SJCRH30 (cell line): Measurements from ENCODE around the gene TTC7B. TPM values are rescaled to one million over a fixed set of nuclear protein-coding genes. Genes with fewer than 3 reads are reported as not detected.

Experiments
- DNase-seq, 2 experiments: peaks; one replicate each; pipeline ENCODE4 v3.0.0-alpha.2; 2015 to 2020
- H3K27ac ChIP-seq: fragments of 250-450 bp; sonication (Bioruptor Pico); 2 replicates; pipeline ENCODE4 v1.5.1; 2020; ENCODE audit warnings: mild to moderate bottlenecking, moderate library complexity
- H3K27me3 ChIP-seq: fragments of 250-450 bp; sonication (Bioruptor Pico); 2 replicates; pipeline ENCODE4 v1.5.1; 2020; ENCODE audit warnings: mild to moderate bottlenecking, moderate library complexity
- H3K36me3 ChIP-seq: fragments of 250-450 bp; sonication (Bioruptor Pico); 2 replicates; pipeline ENCODE4 v1.5.1; 2020; ENCODE audit warnings: mild to moderate bottlenecking, moderate library complexity
- H3K4me1 ChIP-seq: fragments of 250-450 bp; sonication (Bioruptor Pico); 2 replicates; pipeline ENCODE4 v1.5.1; 2020; ENCODE audit warnings: mild to moderate bottlenecking, moderate library complexity
- H3K4me3 ChIP-seq: fragments of 250-450 bp; sonication (Bioruptor Pico); 2 replicates; pipeline ENCODE4 v1.5.1; 2020; ENCODE audit warnings: mild to moderate bottlenecking, moderate library complexity
- H3K9me3 ChIP-seq: fragments of 250-450 bp; sonication (Bioruptor Pico); replicated peaks from 2 replicates; pipeline ENCODE4 v1.5.1; 2020; ENCODE audit warnings: mild to moderate bottlenecking, moderate library complexity
- total RNA-seq: library from RNA; depleted of rRNA; stranded (reverse); fragments of >200 nt; shearing (Covaris generic); gene quantifications from 2 replicates; pipeline ENCODE4 v1.2.3, GENCODE V29; 2014

TTC7B gene
- total RNA-seq, 1 experiment from 2014 or later, result 45.9 TPM

DNA sequence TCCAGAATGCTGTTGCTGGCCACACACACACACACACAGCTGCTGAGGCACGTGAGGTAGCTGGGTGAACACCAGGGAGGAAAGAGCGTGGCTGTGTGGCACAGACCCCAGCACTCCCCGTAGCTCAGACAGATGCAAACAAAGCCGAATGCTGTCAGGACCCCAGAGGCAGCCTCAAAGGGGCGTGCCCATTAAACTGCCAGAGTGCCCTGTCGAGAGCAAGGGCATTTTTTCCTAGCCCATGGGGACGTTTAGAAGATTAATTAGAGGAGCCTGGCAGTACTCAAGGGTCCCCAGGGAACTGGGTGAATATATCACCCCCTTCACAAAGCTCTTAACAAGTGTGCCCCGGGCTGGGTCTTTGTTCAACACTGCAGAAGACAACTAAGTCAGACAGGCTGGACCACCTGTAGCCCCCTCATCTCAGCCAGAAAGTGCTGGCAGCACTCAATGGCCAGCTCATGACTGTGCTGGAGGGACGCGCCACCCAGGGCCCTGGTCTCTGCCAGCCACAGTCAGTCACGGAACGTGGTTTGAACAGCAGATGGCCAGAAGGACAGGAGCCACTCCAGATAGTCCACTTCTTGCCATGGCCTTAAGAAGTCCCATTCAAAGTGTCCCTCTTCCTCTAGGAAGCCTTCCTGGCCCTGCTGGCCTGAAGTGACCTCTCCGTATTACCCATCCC, 37.5 kb downstream of the TTC7B start:
- H3K36me3 ChIP-seq, result peaks cover 10% of the 10 kb centered on the region
- no peak overlapping the region for H3K4me3 ChIP-seq
- no peak overlapping the region for H3K27ac ChIP-seq
- H3K27me3 ChIP-seq, result no peaks in the 10 kb centered on the region
- H3K4me1 ChIP-seq, result no peaks in the 10 kb centered on the region
- DNase-seq, result no peak
- H3K9me3 ChIP-seq, result no peaks in the 10 kb centered on the region

- Histone ChIP-seq H3K9me3 (no peaks in the 10 kb centered on the region), H3K27ac (no peak overlapping the region), H3K36me3 (peaks cover 7% of the 10 kb centered on the region), H3K27me3 (no peaks in the 10 kb centered on the region), H3K4me1 (no peaks in the 10 kb centered on the region), H3K4me3 (no peak overlapping the region)
- no peak for DNase-seq
These were observed 38.3 kb downstream of the TTC7B start for GRCh38 chr14:90777830-90778485.

DNA sequence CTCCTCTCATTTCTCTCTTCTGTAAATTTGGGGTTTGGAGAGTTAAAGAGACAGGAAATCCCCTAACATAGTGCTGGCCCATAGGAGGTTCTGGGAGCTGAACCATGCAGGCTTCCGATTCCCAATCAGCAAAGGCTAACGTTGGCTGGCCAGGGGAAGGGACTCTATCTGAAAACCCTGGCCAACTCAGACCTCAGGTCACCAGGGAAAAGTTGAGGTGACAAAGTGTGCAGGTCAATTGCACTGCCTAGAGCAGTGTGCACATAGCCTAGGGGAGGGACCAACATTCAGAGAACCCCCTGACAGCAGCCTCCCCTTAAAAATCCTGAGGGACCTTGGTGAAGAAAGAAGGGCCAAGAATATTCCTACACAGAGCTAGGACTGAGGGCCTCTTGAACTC, 38.9 kb downstream of the TTC7B start:
- Histone ChIP-seq H3K27me3 (no peaks in the 10 kb centered on the region), H3K36me3 (peaks cover 7% of the 10 kb centered on the region), H3K4me1 (no peaks in the 10 kb centered on the region), H3K9me3 (no peaks in the 10 kb centered on the region), H3K4me3 (no peak overlapping the region), H3K27ac (no peak overlapping the region)
- DNase-seq, result no peak

DNA sequence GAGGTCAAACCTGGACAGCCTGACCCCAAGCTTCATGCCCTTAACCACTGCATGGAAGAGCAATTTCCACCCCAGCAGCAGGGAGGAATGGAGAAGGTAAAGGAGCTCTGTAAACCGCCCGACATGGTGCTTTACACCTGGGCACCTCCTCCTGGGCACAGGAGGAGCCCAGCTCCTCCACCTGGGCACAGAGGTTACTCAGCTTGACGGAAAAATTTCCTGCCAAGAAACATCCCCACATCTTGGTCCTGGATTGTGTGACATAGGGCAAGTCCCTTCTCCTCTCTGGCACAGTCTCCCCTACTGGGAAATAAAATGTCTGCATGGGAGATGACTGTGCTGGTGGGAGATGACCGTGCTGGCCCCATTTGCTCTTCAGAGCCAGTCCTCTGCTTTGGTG, 40.8 kb downstream of the TTC7B start:
- no peak overlapping the region for H3K27ac ChIP-seq
- no peak overlapping the region for H3K4me3 ChIP-seq

GRCh38 chr14:90774316-90774715, 41.9 kb downstream of the TTC7B start:
- H3K4me3 ChIP-seq, result no peak overlapping the region
- H3K9me3 ChIP-seq, result no peaks in the 10 kb centered on the region
- H3K27me3 ChIP-seq, result no peaks in the 10 kb centered on the region
- no peak for DNase-seq
- no peak overlapping the region for H3K27ac ChIP-seq
- H3K4me1 ChIP-seq, result no peaks in the 10 kb centered on the region
- H3K36me3 ChIP-seq, result peaks cover 9% of the 10 kb centered on the region; the same call in 1 of the 2 replicates

More for the DNA sequence above, 40.8 kb downstream of the TTC7B start:
- H3K27me3 ChIP-seq, result no peaks in the 10 kb centered on the region
- no peaks in the 10 kb centered on the region for H3K4me1 ChIP-seq
- peaks cover 5% of the 10 kb centered on the region for H3K36me3 ChIP-seq
- H3K9me3 ChIP-seq, result no peaks in the 10 kb centered on the region
- DNase-seq, result no peak

DNA sequence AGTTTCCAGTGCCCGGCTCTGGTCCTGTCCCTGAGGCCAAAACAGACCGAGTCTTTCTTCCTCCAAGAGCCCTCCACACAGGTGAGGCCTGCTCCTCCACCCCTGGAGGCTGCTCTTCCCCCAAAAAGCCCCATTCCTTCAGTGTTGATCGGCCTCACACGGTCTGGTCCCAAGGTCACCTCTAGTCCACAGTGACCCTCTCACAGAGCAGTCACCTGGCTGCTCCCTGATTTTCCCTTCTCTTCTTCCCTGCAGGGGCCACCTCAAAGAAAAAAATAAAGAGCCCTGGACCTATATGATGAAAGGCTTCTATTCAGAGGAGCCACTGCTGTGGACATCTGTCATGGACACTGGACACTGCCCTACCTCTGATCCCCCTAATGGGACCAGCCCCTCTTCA, 42.5 kb downstream of the TTC7B start:
- Histone ChIP-seq H3K36me3 (peaks cover 11% of the 10 kb centered on the region; the same call in 1 of the 2 replicates), H3K27me3 (no peaks in the 10 kb centered on the region), H3K27ac (no peak overlapping the region), H3K9me3 (no peaks in the 10 kb centered on the region), H3K4me1 (no peaks in the 10 kb centered on the region), H3K4me3 (no peak overlapping the region)
- no peak for DNase-seq

DNA sequence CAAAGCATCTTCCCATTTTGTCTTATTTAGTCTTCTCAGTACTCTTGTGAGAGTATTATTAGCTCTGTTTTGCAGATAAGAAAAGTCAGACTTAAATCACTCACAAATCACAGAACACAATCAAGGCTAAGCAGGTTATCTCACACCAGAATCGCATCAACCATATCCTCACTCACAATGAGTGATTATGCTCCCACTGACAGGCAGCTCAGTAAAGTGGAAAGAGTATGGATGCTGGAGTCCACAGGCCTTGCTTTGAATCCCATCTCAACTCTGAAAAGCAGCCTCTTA, 43.1 kb downstream of the TTC7B start:
- H3K9me3 ChIP-seq, result no peaks in the 10 kb centered on the region
- DNase-seq, result no peak
- H3K4me1 ChIP-seq, result no peaks in the 10 kb centered on the region
- peaks cover 11% of the 10 kb centered on the region; the same call in 1 of the 2 replicates for H3K36me3 ChIP-seq
- H3K27ac ChIP-seq, result no peak overlapping the region
- H3K27me3 ChIP-seq, result no peaks in the 10 kb centered on the region
- no peak overlapping the region for H3K4me3 ChIP-seq

GRCh38 chr14:90767899-90768298, 48.3 kb downstream of the TTC7B start:
- peaks cover 17% of the 10 kb centered on the region; the same call in 1 of the 2 replicates for H3K36me3 ChIP-seq
- no peaks in the 10 kb centered on the region for H3K27me3 ChIP-seq
- no peak overlapping the region for H3K4me3 ChIP-seq
- 0 out of 2 replicates have a peak, but pooled peaks cover 3% of the 10 kb centered on the region for H3K9me3 ChIP-seq
- no peak overlapping the region for H3K27ac ChIP-seq
- H3K4me1 ChIP-seq, result no peaks in the 10 kb centered on the region
- no peak for DNase-seq

- DNase-seq, result peak; percentile 23 to 71
- H3K4me3 ChIP-seq, result no peak overlapping the region
- no peaks in the 10 kb centered on the region for H3K4me1 ChIP-seq
- H3K27ac ChIP-seq, result no peak overlapping the region
- H3K9me3 ChIP-seq, result 0 out of 2 replicates have a peak, but pooled peaks cover 8% of the 10 kb centered on the region
- H3K27me3 ChIP-seq, result no peaks in the 10 kb centered on the region
- no peaks in the 10 kb centered on the region for H3K36me3 ChIP-seq
These were observed 55.5 kb downstream of the TTC7B start for GRCh38 chr14:90760591-90761316.

DNA sequence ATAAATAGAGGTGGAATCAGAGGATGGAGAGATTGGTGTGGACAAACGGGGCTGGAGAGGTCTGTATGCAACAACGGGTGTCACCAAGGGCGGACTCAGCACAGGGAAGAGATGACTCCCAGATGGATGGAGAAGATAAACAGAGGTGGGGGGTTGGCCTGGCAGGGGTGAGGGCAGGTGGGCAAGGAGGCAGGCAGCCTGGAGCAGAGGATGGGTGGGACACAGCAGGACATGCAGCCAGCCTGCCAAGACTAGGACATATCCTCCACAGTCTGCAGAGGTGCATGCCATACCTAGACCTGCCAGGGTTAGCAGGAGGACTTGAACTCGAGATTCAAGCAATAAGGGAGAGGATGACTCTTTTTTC, 56.2 kb downstream of the TTC7B start:
- no peak for DNase-seq

GRCh38 chr14:90759370-90760077, 56.7 kb downstream of the TTC7B start:
- Histone ChIP-seq H3K27ac (no peak overlapping the region), H3K9me3 (0 out of 2 replicates have a peak, but pooled peaks cover 8% of the 10 kb centered on the region), H3K4me1 (no peaks in the 10 kb centered on the region), H3K4me3 (no peak overlapping the region), H3K27me3 (no peaks in the 10 kb centered on the region), H3K36me3 (no peaks in the 10 kb centered on the region)
- DNase-seq, result no peak

More for the DNA sequence above, 56.2 kb downstream of the TTC7B start:
- H3K27ac ChIP-seq, result no peak overlapping the region
- no peak overlapping the region for H3K4me3 ChIP-seq
- no peaks in the 10 kb centered on the region for H3K4me1 ChIP-seq
- no peaks in the 10 kb centered on the region for H3K36me3 ChIP-seq
- H3K27me3 ChIP-seq, result no peaks in the 10 kb centered on the region
- 0 out of 2 replicates have a peak, but pooled peaks cover 8% of the 10 kb centered on the region for H3K9me3 ChIP-seq

- no peak for DNase-seq
- Histone ChIP-seq H3K27ac (no peak overlapping the region), H3K4me3 (no peak overlapping the region; the same call in 1 of the 2 replicates), H3K36me3 (no peaks in the 10 kb centered on the region), H3K9me3 (0 out of 2 replicates have a peak, but pooled peaks cover 8% of the 10 kb centered on the region), H3K4me1 (no peaks in the 10 kb centered on the region), H3K27me3 (no peaks in the 10 kb centered on the region)
These were observed 57.3 kb downstream of the TTC7B start for GRCh38 chr14:90758959-90759358.

- Histone ChIP-seq H3K9me3 (0 out of 2 replicates have a peak, but pooled peaks cover 8% of the 10 kb centered on the region), H3K27me3 (no peaks in the 10 kb centered on the region), H3K36me3 (no peaks in the 10 kb centered on the region), H3K27ac (no peak overlapping the region), H3K4me1 (no peaks in the 10 kb centered on the region), H3K4me3 (peak overlapping the region; percentile 35)
- DNase-seq, result peak; percentile 68 to 81
These were observed 58.0 kb downstream of the TTC7B start for GRCh38 chr14:90758028-90758889.

DNA sequence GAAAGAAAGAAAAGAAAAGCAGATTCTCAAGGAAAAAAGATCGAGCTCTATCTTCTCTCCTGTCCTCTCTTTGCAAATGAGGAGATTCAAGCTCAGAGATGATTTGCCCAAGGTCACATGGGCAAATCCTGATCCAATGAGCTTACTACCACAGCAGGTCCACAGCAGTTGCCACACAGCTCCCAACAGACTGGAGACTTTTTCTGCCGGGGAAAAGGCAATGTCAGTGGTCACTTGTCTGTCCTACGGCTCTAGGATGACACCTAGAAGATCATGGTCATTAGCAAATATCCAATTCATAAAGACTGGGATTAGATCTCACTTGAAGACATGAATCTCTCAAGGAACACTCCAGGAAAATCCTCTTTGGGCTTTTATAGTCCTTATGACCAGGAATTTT, 58.8 kb downstream of the TTC7B start:
- DNase-seq, result no peak
- H3K27me3 ChIP-seq, result no peaks in the 10 kb centered on the region
- H3K27ac ChIP-seq, result no peak overlapping the region
- no peaks in the 10 kb centered on the region for H3K4me1 ChIP-seq
- no peak overlapping the region for H3K4me3 ChIP-seq
- H3K9me3 ChIP-seq, result 0 out of 2 replicates have a peak, but pooled peaks cover under 1% of the 10 kb centered on the region
- no peaks in the 10 kb centered on the region for H3K36me3 ChIP-seq
